GM23338 (cell line): ENCODE results near the gene SCN2B. TPM values are rescaled to one million over a fixed set of nuclear protein-coding genes. Genes with fewer than 3 reads are reported as not detected.

Source experiments
- ATAC-seq: fragments of 200-7000 bp; cut with Tn5 transposase; 3 replicates; pipeline ENCODE4 v1.9.1; 2020
- DNase-seq: peaks from one replicate; pipeline ENCODE4 v3.0.0-alpha.2; 2015; ENCODE audit warnings: low spot score
- H2AFZ ChIP-seq: fragments of 200-600 bp; sonication (generic); 2 replicates; pipeline ENCODE4 v1.8.0; 2016; ENCODE audit warnings: antibody characterized with exemption, mild to moderate bottlenecking, moderate library complexity
- H3F3A ChIP-seq: fragments of 200-600 bp; sonication (generic); replicated peaks from 2 replicates; pipeline ENCODE4 v1.8.0; 2017; ENCODE audit warnings: antibody characterized with exemption, mixed run types, low read depth
- H3K27ac ChIP-seq: fragments of 200-600 bp; sonication (generic); 2 replicates; pipeline ENCODE4 v1.6.1; 2016; ENCODE audit warnings: low read depth
- H3K27me3 ChIP-seq: fragments of 200-600 bp; sonication (generic); 2 replicates; pipeline ENCODE4 v1.8.0; 2016; ENCODE audit warnings: mild to moderate bottlenecking, mixed run types, moderate library complexity; ENCODE audit not compliant: insufficient read depth
- H3K36me3 ChIP-seq: fragments of 200-600 bp; sonication (generic); 2 replicates; pipeline ENCODE4 v1.8.0; 2016; ENCODE audit warnings: mild to moderate bottlenecking; ENCODE audit not compliant: insufficient read depth
- H3K4me1 ChIP-seq: fragments of 200-600 bp; sonication (generic); 2 replicates; pipeline ENCODE4 v1.8.0; 2016; ENCODE audit warnings: mild to moderate bottlenecking, moderate library complexity; ENCODE audit not compliant: insufficient read depth
- H3K4me2 ChIP-seq: fragments of 200-600 bp; sonication (generic); 2 replicates; pipeline ENCODE4 v1.7.1; 2017; ENCODE audit warnings: mixed run types
- H3K4me3 ChIP-seq: fragments of 200-600 bp; sonication (generic); 2 replicates; pipeline ENCODE4 v1.6.1; 2016; ENCODE audit warnings: mixed run types
- H3K79me2 ChIP-seq: fragments of 200-600 bp; sonication (generic); replicated peaks from 2 replicates; pipeline ENCODE4 v1.8.0; 2017; ENCODE audit warnings: mild to moderate bottlenecking; ENCODE audit not compliant: insufficient read depth
- H3K9me2 ChIP-seq: fragments of 200-600 bp; sonication (generic); 2 replicates; pipeline ENCODE4 v1.8.0; 2017; ENCODE audit not compliant: insufficient read depth
- H4K20me1 ChIP-seq: fragments of 200-600 bp; sonication (generic); replicated peaks from 2 replicates; pipeline ENCODE4 v1.8.0; 2017; ENCODE audit warnings: mild to moderate bottlenecking; ENCODE audit not compliant: insufficient read depth
- H3K27ac Mint-ChIP-seq: 2 replicates; pipeline ENCODE4 v1.8.0; 2020; ENCODE audit warnings: inconsistent platforms, mild to moderate bottlenecking, moderate library complexity, mixed read lengths
- H3K27me3 Mint-ChIP-seq: 3 replicates; pipeline ENCODE4 v1.8.0; 2022; ENCODE audit warnings: low read depth, mild to moderate bottlenecking, moderate library complexity, mixed read lengths, inconsistent platforms; ENCODE audit not compliant: insufficient read depth, poor library complexity
- H3K36me3 Mint-ChIP-seq: 3 replicates; pipeline ENCODE4 v1.8.0; 2021; ENCODE audit warnings: low read depth, mild to moderate bottlenecking, inconsistent platforms, moderate library complexity, mixed read lengths
- H3K4me1 Mint-ChIP-seq: 3 replicates; pipeline ENCODE4 v1.8.0; 2020; ENCODE audit warnings: mild to moderate bottlenecking, inconsistent platforms, mixed read lengths
- H3K4me3 Mint-ChIP-seq: 3 replicates; pipeline ENCODE4 v1.8.0; 2021; ENCODE audit warnings: moderate library complexity, mild to moderate bottlenecking, inconsistent platforms, mixed read lengths
- H3K9me3 Mint-ChIP-seq: 3 replicates; pipeline ENCODE4 v1.8.0; 2020; ENCODE audit warnings: moderate library complexity, mild to moderate bottlenecking, inconsistent platforms, mixed read lengths
- CREB1 ChIP-seq: fragments of 250-450 bp; sonication (Bioruptor Pico); IDR thresholded peaks from 2 replicates; pipeline ENCODE4 v1.5.0; 2020; ENCODE audit warnings: low read depth, mild to moderate bottlenecking, moderate library complexity
- EZH2 ChIP-seq: fragments of 200-600 bp; sonication (generic); IDR thresholded peaks from one replicate; pipeline ENCODE4 v1.8.0; 2017; ENCODE audit warnings: antibody characterized with exemption, mild to moderate bottlenecking, low read depth; ENCODE audit not compliant: unreplicated experiment
- STAT1 ChIP-seq: IDR thresholded peaks from one replicate; pipeline ENCODE4 v1.6.1; 2016; ENCODE audit warnings: antibody characterized with exemption; ENCODE audit not compliant: unreplicated experiment
- ZNF114 ChIP-seq: fragments of 250-450 bp; sonication (Bioruptor Pico); IDR thresholded peaks from 2 replicates; pipeline ENCODE4 v1.5.0; 2020; ENCODE audit warnings: mild to moderate bottlenecking, moderate library complexity
- ZNF331 ChIP-seq: fragments of 250-450 bp; sonication (Bioruptor Pico); IDR thresholded peaks from 2 replicates; pipeline ENCODE4 v1.5.0; 2020; ENCODE audit warnings: low read depth, mild to moderate bottlenecking, moderate library complexity
- polyA plus RNA-seq: library from polyadenylated mRNA; unstranded; fragments of >200 nt; fragmentation: Nextera tagmentation; extraction: Ambion mirVana; gene quantifications from 2 replicates; pipeline ENCODE4 v1.2.1, GENCODE V29; 2016
- total RNA-seq: library from RNA; depleted of rRNA; stranded (reverse); fragments of >200 nt; shearing (Covaris generic); gene quantifications from 2 replicates; pipeline ENCODE4 v1.2.3, GENCODE V29; 2014
- TF ChIP-seq, protein P1 (sequence below), 2 experiments: fragments of 200-600 bp in 1 of 2; sonication (generic) in 1 of 2; conservative IDR thresholded peaks; 2 replicates each; pipeline versions ENCODE4 v1.5.1 to v1.6.1; 2016 to 2017; ENCODE audit warnings: antibody characterized with exemption in 2 of 2, low read depth in 2 of 2, mild to moderate bottlenecking in 2 of 2, moderate library complexity in 1 of 2
- TF ChIP-seq, protein P2 (sequence below): IDR thresholded peaks from 2 replicates; pipeline ENCODE4 v1.6.1; 2016; ENCODE audit warnings: antibody characterized with exemption
- TF ChIP-seq, protein P3 (sequence below): IDR thresholded peaks from one replicate; pipeline ENCODE4 v1.6.1; 2018; ENCODE audit warnings: antibody characterized with exemption; ENCODE audit not compliant: unreplicated experiment

Gene SCN2B
- total and polyA plus RNA-seq, 2 experiments from 2014 or later: 0.03 TPM; not detected in 1

DNA sequence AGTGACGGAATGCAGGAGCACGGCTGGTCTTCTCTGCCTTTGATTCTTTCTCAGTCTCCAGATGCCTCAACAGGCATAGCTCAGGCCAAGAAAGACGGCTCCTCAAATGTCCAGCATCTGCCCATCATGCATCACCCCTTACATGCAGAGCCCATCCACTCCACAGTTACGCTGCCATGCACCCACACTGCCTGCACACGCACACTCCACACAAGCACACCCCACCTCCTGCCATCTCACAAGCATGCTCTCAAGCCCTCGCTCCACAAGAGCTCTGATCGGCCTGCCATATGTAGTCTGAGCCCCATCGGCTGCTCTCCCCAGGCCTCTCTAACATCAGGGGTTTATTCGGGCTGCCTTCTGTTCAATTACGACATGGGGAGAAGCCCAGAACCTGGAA, 42.6 kb downstream of the SCN2B start (continued):
- TF ChIP-seq, protein P1, sequence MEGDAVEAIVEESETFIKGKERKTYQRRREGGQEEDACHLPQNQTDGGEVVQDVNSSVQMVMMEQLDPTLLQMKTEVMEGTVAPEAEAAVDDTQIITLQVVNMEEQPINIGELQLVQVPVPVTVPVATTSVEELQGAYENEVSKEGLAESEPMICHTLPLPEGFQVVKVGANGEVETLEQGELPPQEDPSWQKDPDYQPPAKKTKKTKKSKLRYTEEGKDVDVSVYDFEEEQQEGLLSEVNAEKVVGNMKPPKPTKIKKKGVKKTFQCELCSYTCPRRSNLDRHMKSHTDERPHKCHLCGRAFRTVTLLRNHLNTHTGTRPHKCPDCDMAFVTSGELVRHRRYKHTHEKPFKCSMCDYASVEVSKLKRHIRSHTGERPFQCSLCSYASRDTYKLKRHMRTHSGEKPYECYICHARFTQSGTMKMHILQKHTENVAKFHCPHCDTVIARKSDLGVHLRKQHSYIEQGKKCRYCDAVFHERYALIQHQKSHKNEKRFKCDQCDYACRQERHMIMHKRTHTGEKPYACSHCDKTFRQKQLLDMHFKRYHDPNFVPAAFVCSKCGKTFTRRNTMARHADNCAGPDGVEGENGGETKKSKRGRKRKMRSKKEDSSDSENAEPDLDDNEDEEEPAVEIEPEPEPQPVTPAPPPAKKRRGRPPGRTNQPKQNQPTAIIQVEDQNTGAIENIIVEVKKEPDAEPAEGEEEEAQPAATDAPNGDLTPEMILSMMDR (conservative IDR thresholded peaks at IDR 0.05; ENCODE audit: low read depth in 2 of 2): no peak
- TF ChIP-seq ZNF114 (CRISPR knock-in tag) (no peak), ZNF331 (CRISPR knock-in tag) (no peak)

DNA sequence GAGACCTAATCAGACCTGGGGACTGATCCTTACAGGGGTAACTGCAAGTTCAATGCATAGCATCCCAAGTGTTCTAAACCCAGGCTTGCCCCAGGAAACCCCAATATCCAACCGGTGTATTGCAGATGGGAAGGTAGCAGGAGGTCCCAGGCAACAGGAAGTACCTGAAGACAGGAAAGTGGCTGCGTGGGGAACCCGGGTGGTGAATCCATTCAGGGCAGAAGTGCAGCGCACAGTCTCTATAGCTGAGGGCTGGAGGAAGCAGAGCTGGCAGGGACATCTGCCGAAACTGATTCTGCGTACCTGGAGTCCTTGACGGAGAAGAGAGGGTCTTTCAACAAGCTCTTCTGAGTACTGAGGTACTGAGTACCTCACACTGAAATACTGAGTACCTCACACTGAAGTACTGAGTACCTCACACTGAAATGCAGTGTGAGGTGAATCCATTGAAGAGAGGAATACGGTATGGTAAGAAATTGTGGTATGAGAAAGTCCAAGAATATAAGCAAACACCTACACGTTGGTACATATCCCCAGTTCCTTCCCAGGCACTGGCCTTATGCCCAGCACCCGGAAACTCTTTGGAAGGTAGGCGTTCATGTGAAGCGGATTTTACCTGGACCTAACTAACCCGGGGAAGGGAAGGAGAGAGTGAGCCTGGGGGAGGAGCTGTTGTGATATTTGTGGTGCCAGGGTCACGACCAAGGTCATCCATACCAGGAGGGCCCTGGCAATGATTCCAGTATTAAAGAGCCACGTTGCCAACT, 43.9 kb downstream of the SCN2B start:
- no peaks in the 10 kb centered on the region for H3K9me3 Mint-ChIP-seq
- ATAC-seq (no peak), DNase-seq (no peak)
- no peak overlapping the region for H2AFZ ChIP-seq
- H3K4me1 ChIP-seq: no peaks in the 10 kb centered on the region
- no peak overlapping the region for H3K4me3 Mint-ChIP-seq
- H3K4me2 ChIP-seq: no peak overlapping the region
- H3K36me3 Mint-ChIP-seq: no peaks in the 10 kb centered on the region; the same call in 2 of the 3 replicates
- H4K20me1 ChIP-seq: no peaks in the 10 kb centered on the region
- no peaks in the 10 kb centered on the region for H3K9me2 ChIP-seq
- TF ChIP-seq EZH2 (no peak), STAT1 (no peak), CREB1 (CRISPR knock-in tag) (no peak)
- TF ChIP-seq, protein P2, sequence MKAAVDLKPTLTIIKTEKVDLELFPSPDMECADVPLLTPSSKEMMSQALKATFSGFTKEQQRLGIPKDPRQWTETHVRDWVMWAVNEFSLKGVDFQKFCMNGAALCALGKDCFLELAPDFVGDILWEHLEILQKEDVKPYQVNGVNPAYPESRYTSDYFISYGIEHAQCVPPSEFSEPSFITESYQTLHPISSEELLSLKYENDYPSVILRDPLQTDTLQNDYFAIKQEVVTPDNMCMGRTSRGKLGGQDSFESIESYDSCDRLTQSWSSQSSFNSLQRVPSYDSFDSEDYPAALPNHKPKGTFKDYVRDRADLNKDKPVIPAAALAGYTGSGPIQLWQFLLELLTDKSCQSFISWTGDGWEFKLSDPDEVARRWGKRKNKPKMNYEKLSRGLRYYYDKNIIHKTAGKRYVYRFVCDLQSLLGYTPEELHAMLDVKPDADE: no peak
- TF ChIP-seq, protein P3, sequence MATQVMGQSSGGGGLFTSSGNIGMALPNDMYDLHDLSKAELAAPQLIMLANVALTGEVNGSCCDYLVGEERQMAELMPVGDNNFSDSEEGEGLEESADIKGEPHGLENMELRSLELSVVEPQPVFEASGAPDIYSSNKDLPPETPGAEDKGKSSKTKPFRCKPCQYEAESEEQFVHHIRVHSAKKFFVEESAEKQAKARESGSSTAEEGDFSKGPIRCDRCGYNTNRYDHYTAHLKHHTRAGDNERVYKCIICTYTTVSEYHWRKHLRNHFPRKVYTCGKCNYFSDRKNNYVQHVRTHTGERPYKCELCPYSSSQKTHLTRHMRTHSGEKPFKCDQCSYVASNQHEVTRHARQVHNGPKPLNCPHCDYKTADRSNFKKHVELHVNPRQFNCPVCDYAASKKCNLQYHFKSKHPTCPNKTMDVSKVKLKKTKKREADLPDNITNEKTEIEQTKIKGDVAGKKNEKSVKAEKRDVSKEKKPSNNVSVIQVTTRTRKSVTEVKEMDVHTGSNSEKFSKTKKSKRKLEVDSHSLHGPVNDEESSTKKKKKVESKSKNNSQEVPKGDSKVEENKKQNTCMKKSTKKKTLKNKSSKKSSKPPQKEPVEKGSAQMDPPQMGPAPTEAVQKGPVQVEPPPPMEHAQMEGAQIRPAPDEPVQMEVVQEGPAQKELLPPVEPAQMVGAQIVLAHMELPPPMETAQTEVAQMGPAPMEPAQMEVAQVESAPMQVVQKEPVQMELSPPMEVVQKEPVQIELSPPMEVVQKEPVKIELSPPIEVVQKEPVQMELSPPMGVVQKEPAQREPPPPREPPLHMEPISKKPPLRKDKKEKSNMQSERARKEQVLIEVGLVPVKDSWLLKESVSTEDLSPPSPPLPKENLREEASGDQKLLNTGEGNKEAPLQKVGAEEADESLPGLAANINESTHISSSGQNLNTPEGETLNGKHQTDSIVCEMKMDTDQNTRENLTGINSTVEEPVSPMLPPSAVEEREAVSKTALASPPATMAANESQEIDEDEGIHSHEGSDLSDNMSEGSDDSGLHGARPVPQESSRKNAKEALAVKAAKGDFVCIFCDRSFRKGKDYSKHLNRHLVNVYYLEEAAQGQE: no peak
- H3K36me3 ChIP-seq: no peaks in the 10 kb centered on the region
- no peak overlapping the region for H3K4me3 ChIP-seq
- H3F3A ChIP-seq: no peaks in the 10 kb centered on the region
- peak overlapping the region; percentile 51; the same call in 1 of the 2 replicates for H3K27ac Mint-ChIP-seq
- H3K27me3 ChIP-seq: no peaks in the 10 kb centered on the region
- no peaks in the 10 kb centered on the region for H3K79me2 ChIP-seq
- H3K4me1 Mint-ChIP-seq: peaks cover 4% of the 10 kb centered on the region; the same call in 2 of the 3 replicates
- no peak overlapping the region for H3K27ac ChIP-seq
- H3K27me3 Mint-ChIP-seq: peaks cover 9% of the 10 kb centered on the region
